ENCODE data around the gene MARCKS.

The MARCKS gene

GRCh38 chr6:113856625-113857555 lies at the start of gene MARCKS:
TSS of gene MARCKS (plus strand) at chr6:113857345. CDS start at chr6:113857746, 401 bp downstream.
- no peak for DNase-seq (ENCODE audit: extremely low read depth in 1 of 2, low read depth in 1 of 2)

GRCh38 chr6:113809826-113810225 lies 47.3 kb upstream of the MARCKS start:
- DNase-seq (ENCODE audit: extremely low read depth in 1 of 2, low read depth in 1 of 2): no peak

DNA sequence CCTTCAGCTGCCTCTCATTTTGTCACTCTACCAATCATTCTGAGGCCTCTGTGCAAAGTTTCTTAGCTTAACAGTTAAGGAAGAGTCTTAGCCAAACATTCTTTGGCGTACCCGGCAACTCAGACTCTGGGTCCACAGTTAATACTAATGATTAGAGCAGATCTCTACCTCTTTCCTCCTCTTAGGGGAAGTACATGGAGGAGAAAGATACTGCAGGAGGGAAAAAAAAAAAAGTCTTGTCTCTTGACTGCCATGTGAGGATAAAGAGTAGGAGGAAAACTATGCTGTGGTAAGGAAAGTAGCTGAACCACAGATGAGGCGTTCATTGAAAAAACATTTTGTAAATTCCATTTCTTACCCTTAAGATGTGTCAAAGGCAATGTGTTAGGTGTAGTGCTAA lies 44.0 kb upstream of the MARCKS start:
- DNase-seq (ENCODE audit: extremely low read depth in 1 of 2, low read depth in 1 of 2): no peak

- DNase-seq (ENCODE audit: extremely low read depth in 1 of 2, low read depth in 1 of 2): no peak
Observed at GRCh38 chr6:113818578-113818977, 38.6 kb upstream of the MARCKS start.

- no peak for DNase-seq (ENCODE audit: extremely low read depth in 1 of 2, low read depth in 1 of 2)
Observed at GRCh38 chr6:113819169-113819830, 37.8 kb upstream of the MARCKS start.

DNA sequence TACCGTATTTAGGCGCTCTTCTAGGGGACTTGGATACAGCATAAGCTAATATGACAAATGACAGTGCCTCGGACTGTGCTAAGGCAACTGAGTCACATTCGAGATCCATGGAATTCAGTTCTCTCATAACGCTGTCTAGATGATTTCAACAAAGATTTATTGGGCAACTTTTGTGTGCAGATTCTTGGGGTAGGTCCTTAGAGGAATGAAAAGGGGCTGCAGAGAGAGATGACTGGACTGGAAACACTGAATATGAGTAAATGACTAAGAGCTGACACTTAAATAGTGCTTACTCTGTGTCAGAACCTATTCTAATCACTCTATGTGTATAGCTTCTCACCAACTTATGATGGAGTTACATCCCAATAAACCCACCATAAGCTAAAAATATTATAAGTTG lies 36.4 kb upstream of the MARCKS start:
- no peak for DNase-seq (ENCODE audit: extremely low read depth in 1 of 2, low read depth in 1 of 2)

DNA sequence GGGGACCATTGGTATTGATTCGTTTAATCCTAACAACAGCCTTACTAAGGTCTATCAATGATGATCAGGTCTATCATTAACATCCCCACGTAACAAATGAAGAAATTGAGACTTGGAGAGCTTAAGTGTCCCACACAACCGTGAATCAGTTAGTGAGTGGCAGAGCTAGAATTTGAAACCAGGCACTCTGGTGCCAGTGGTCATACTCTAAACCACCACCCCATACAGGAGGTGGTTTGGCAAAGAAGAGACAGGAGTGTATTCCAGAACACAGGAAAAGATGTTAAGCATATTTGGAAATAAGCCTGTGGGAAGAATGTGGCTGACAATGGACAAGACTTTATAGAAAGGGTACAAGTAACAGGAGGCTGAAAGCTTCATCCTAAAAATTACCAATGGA lies 35.7 kb upstream of the MARCKS start:
- DNase-seq (ENCODE audit: extremely low read depth in 1 of 2, low read depth in 1 of 2): no peak

DNA sequence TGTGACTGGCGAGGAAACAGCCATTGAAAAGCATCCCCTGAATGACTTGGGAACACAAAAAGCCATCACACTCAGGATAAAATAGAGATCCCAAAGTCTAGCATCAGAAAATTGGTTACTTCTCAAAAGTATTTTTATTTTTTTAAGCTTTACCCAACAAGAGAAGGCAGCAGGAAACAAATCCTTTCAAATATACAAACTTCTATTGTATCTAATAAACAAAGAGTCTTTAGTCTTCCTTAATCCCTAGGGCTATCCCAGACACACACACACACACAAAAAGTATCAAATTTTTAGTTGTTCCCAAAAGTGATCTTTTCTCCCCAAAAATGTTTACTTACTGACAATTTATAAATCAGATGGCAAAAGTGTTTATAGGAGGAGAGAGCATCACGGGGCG lies 33.2 kb upstream of the MARCKS start:
- no peak for DNase-seq (ENCODE audit: extremely low read depth in 1 of 2, low read depth in 1 of 2)

DNA sequence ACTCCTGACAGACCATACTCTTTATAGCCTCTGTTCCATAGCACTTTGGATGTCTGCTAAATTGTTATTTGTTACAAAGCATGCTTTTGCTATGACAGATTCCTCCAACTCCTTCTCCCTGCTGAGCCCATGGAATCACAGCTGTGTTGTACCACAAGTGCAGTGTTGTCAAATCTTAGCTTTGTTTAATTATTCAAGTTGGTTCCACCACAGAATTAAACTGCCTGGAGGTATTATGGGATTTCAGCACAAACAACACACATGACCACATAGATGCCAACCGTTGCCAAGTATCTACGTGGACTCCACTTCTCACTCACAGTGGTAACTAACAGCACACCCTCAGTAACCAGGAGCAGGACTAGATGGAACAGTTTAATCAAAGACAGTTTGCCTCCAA lies 32.7 kb upstream of the MARCKS start:
- no peak for DNase-seq (ENCODE audit: extremely low read depth in 1 of 2, low read depth in 1 of 2)

- DNase-seq (ENCODE audit: extremely low read depth in 1 of 2, low read depth in 1 of 2): no peak
Observed at GRCh38 chr6:113824866-113825265, 32.3 kb upstream of the MARCKS start.

GRCh38 chr6:113825781-113826180 lies 31.4 kb upstream of the MARCKS start:
- DNase-seq (ENCODE audit: extremely low read depth in 1 of 2, low read depth in 1 of 2): no peak

DNA sequence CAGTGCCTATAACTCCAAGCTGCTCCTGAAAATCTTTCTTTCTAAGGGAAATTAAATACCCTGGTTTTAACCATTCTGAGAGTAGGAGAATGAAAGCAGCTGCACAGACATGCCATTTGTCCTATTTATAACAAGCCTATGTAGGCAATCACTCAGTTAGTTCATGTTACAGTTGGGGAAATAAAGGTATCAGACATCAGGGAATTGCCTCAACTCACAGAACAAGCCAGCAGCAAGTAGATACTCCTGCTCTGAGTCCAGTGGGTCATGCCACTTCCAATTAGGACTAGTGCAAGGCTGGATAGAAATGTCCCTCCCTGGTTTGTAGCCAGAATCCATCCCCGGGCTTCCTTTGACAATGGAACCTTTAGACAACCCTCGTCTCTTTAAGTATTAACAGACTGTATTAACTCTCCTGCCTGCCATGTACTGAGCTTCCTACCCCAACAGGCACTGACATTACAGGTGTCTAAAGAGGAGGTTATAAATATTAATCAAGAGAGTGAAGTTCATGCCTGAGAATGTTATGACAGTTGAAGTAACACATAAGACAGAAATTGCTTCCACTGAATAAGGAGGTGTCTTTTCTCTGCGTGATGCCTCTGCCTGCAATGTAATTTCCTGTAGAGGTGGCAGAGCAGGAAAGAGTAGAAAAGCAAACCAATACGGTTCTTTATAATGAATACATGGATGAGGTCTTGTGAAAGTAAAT lies 28.0 kb upstream of the MARCKS start:
- no peak for DNase-seq (ENCODE audit: extremely low read depth in 1 of 2, low read depth in 1 of 2)

DNA sequence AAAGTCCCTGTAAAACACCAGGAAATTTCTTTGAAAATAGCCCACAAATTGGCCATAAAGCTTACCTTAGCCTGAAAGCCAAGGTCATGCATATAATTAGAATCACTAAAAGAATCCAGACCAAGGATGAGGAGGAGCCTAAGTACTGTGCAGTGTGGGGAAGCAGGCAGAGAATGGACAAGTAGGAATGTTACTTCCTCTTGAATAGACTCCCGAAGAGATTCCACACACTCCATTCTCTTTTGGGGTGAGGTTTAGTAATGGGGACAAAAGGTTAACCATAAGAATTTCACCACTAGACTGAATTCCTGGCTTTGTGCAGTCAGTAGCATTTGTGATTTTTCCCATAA lies 27.5 kb upstream of the MARCKS start:
- DNase-seq (ENCODE audit: extremely low read depth in 1 of 2, low read depth in 1 of 2): no peak

DNA sequence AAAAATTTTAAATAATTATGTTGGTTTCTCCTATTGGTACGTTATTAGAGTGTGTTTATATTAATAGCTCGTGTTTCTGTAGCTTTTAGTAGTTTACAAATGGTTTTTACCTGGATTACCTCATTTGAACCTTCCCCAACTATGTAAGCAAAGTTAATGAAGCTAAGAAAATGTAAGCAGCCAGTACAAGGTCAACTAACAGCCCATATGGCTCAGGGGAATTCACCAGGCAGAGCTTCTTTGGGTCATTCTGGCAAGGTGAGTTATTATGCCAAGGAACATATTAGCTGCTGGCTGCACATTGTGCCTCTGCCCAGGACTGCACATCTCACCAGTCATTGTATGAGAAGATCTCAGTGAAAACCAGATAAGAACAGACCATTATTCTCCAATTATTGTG lies 27.0 kb upstream of the MARCKS start:
- no peak for DNase-seq (ENCODE audit: extremely low read depth in 1 of 2, low read depth in 1 of 2)

DNA sequence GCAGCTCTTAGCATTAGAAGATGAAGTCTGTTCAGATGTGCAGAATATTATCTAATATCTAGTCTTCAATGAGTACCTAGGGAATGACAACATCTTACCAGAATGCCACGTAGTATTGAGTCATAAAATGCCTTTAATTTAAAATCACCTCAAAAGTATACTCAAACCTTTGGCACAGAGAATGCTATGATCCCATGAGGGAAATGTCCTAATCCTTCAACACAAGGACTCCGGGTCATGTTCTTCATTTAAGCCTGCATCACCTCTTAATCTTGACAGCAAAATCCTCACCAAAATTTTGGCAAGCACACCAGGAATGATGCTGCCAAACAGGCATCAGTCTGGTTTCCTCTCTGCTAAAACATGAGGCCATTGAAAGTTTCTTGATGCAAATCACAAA lies 23.6 kb upstream of the MARCKS start:
- DNase-seq (ENCODE audit: extremely low read depth in 1 of 2, low read depth in 1 of 2): no peak

- no peak for DNase-seq (ENCODE audit: extremely low read depth in 1 of 2, low read depth in 1 of 2)
Observed at GRCh38 chr6:113837170-113837569, 20.0 kb upstream of the MARCKS start.

DNA sequence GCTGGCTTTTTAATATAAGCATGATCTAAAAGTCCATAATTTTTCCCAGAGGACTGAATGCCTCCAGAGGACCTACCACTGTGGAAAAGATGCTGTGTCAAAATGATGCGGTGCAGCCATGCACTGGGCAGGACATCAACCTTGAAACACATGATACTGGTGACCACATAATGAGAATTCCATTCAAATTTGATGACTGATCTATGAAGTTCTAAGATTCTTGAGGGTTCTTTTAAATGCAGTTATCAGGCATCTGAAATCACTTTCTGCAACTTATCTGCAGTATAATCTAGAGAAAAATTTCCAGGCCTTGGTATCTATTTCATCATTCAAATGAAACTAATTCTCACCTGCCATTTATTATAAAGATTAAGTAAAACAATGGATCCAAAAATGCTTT lies 15.0 kb upstream of the MARCKS start:
- DNase-seq (ENCODE audit: extremely low read depth in 1 of 2, low read depth in 1 of 2): no peak

GRCh38 chr6:113843500-113844073 lies 13.6 kb upstream of the MARCKS start:
- no peak for DNase-seq (ENCODE audit: extremely low read depth in 1 of 2, low read depth in 1 of 2)

DNA sequence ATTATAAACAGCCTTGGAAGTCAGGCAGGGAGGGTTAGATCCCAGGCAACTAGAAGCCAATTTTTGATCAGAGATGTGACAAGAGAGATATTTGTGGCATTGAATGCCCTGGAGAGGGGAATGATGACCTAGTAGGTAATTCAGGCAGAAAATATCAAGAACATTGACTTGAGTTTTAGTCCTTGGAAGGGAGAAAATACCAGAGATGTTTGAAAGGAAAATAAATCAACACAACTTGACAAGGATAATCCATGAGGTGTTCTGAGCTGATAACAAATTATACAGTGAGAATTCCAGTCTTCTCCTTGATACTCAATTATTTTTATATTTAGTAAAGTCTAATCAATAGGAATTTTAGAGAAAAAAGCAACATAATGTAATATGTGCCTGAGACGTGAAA lies 10.6 kb upstream of the MARCKS start:
- DNase-seq (ENCODE audit: extremely low read depth in 1 of 2, low read depth in 1 of 2): no peak

GRCh38 chr6:113847447-113847846 lies 9.7 kb upstream of the MARCKS start:
- no peak for DNase-seq (ENCODE audit: extremely low read depth in 1 of 2, low read depth in 1 of 2)

- no peak for DNase-seq (ENCODE audit: extremely low read depth in 1 of 2, low read depth in 1 of 2)
Observed at GRCh38 chr6:113848280-113848679, 8.9 kb upstream of the MARCKS start.

Measured in stimulated activated CD8-positive, alpha-beta memory T cell treated with anti-CD3 and anti-CD28 coated beads, Interleukin-7, amount 100 ng/mL, for 48 hours (primary cell).